SJCRH30 (cell line): ENCODE results near the gene SPATA7. TPM values are rescaled to one million over a fixed set of nuclear protein-coding genes. Genes with fewer than 3 reads are reported as not detected.
"Not testable (repeated sequence)": the region's sequence is repeated elsewhere in the genome, so short reads cannot be mapped to it uniquely, and the experiment has no call there.

ENCODE experiments used
- DNase-seq, 2 experiments: peaks; one replicate each; pipeline ENCODE4 v3.0.0-alpha.2; 2015 to 2020
- H3K27ac ChIP-seq: fragments of 250-450 bp; sonication (Bioruptor Pico); 2 replicates; pipeline ENCODE4 v1.5.1; 2020; ENCODE audit warnings: mild to moderate bottlenecking, moderate library complexity
- H3K27me3 ChIP-seq: fragments of 250-450 bp; sonication (Bioruptor Pico); 2 replicates; pipeline ENCODE4 v1.5.1; 2020; ENCODE audit warnings: mild to moderate bottlenecking, moderate library complexity
- H3K36me3 ChIP-seq: fragments of 250-450 bp; sonication (Bioruptor Pico); 2 replicates; pipeline ENCODE4 v1.5.1; 2020; ENCODE audit warnings: mild to moderate bottlenecking, moderate library complexity
- H3K4me1 ChIP-seq: fragments of 250-450 bp; sonication (Bioruptor Pico); 2 replicates; pipeline ENCODE4 v1.5.1; 2020; ENCODE audit warnings: mild to moderate bottlenecking, moderate library complexity
- H3K4me3 ChIP-seq: fragments of 250-450 bp; sonication (Bioruptor Pico); 2 replicates; pipeline ENCODE4 v1.5.1; 2020; ENCODE audit warnings: mild to moderate bottlenecking, moderate library complexity
- H3K9me3 ChIP-seq: fragments of 250-450 bp; sonication (Bioruptor Pico); replicated peaks from 2 replicates; pipeline ENCODE4 v1.5.1; 2020; ENCODE audit warnings: mild to moderate bottlenecking, moderate library complexity
- total RNA-seq: library from RNA; depleted of rRNA; stranded (reverse); fragments of >200 nt; shearing (Covaris generic); gene quantifications from 2 replicates; pipeline ENCODE4 v1.2.3, GENCODE V29; 2014

The SPATA7 gene
- total RNA-seq, 1 experiment from 2014 or later = 5.2 TPM

DNA sequence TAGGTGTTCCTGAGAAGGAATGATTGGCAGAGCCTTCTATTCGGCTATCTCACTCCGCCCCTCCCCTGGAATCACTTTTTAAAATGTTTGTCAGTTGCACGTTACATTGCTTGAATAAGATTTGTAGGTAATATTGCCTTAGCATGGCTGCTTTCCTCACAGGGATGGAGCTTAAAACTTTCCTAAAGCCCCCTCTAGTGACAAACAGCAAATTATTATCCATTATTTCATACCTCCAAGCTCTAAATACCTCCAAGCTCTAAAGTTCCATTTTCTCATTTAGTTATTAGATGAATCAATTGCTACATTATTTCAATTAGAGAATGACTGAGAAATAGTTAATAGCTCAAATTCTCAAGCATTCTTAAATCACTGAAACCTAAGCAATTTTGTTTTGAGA lies 5.1 kb upstream of the SPATA7 start:
- H3K27me3 ChIP-seq = no peaks in the 10 kb centered on the region
- peak in 1 of 2 experiments; percentile 31 for DNase-seq
- H3K36me3 ChIP-seq = no peaks in the 10 kb centered on the region
- H3K27ac ChIP-seq = no peak overlapping the region
- H3K4me3 ChIP-seq = no peak overlapping the region
- H3K4me1 ChIP-seq = no peaks in the 10 kb centered on the region
- 0 out of 2 replicates have a peak, but pooled peaks cover 5% of the 10 kb centered on the region for H3K9me3 ChIP-seq

DNA sequence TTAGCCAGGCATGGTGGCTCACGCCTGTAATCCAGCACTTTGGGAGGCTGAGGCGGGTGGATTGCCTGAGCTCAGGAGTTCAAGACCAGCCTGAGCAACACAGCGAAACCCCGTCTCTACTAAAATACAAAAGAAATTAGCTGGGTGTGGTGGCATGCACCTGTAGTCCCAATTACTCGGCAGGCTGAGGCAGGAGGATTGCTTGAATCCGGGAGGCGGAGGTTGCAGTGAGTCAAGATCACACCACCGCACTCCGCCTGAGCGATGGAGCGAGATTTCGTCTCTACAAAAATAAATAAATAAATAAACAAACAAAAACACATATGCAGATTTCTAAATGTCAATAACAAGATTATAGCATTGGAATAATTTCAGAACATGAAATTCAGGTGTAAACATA lies 3.8 kb upstream of the SPATA7 start:
- DNase-seq, H3K27ac ChIP-seq, H3K27me3 ChIP-seq, H3K4me3 ChIP-seq, H3K36me3 ChIP-seq, H3K9me3 ChIP-seq, H3K4me1 ChIP-seq: not testable (repeated sequence)

DNA sequence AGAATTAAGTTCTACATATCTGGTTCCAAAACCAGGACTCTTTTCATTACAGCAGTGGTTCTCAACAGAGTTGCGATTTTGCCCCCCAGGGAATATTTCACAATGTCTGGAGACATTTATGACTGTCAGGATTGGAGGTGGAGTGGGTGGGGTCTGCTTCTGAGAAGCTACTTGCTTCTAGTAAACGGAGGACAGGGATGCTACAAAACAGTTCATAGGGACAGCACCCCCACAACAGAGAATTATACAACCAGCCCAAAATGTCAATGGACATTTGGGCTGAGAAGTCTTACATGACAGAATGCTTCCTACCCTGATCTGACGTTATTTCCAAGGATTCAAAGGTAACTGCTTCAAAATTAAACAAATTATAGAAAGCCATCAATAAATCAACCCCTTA lies 739 bp upstream of the SPATA7 start:
- no peaks in the 10 kb centered on the region for H3K4me1 ChIP-seq
- H3K4me3 ChIP-seq = peak overlapping the region; percentile 71
- H3K27ac ChIP-seq = no peak overlapping the region
- no peaks in the 10 kb centered on the region for H3K9me3 ChIP-seq
- DNase-seq = peak in 1 of 2 experiments; percentile 7
- no peaks in the 10 kb centered on the region for H3K27me3 ChIP-seq
- no peaks in the 10 kb centered on the region for H3K36me3 ChIP-seq

DNA sequence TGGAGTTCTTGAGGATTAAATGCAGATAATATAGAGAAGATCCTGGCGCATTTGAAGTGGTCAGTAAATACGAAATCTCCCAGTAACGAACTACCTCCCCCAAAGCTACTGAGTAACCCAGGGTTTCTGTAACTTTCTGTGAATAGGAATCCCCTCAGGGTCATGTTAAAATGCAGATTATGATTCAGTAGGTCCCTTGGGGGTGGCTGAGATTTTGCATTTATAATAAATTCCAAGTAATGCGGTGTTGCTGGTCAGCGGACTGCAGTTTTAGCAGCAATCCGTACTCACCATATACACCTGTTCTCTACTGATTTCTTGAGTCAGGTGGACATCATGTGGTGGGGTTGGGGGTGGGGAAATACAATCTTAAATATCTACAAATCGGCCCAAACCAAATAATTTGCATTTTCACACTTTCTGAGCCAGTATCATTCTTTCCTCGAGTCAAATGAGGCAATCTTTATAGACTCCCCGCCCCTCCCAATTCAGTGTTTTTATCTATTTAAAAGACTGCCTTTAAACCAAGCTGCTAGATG lies 868 bp downstream of the SPATA7 start:
- DNase-seq = no peak
- Histone ChIP-seq H3K36me3 (no peaks in the 10 kb centered on the region), H3K27ac (peak overlapping the region; percentile 13; the same call in 1 of the 2 replicates), H3K4me3 (peak overlapping the region; percentile 71), H3K27me3 (no peaks in the 10 kb centered on the region), H3K4me1 (no peaks in the 10 kb centered on the region), H3K9me3 (no peaks in the 10 kb centered on the region)

DNA sequence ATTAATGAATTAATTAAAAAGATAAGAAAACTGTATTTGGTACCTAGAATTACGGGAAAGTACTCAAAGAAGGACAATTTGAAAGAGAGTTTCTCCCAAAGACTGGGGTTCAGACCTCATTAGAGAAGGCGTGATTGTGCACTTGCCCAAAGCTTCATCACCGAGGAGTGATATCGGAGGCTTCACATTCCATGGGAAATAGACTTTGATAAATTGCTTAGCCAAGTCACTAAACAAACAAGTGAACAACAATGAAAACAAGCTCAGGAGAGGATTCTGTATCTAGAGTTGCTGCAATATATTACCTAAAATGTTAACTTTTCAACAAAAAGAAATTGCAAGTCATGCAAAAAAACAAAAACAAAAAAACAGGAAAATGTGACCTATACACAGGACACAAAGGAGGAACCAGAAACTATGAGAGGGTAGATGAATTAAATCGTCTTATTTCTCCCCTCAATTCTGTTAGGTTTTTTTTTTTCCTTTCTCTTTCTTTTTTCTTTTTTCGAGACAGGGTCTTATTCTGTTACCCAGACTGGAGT lies 3.4 kb downstream of the SPATA7 start:
- Histone ChIP-seq H3K4me3 (no peak overlapping the region), H3K9me3 (no peaks in the 10 kb centered on the region), H3K36me3 (peaks cover 2% of the 10 kb centered on the region; the same call in 1 of the 2 replicates), H3K27ac (no peak overlapping the region), H3K4me1 (no peaks in the 10 kb centered on the region), H3K27me3 (no peaks in the 10 kb centered on the region)
- no peak for DNase-seq

DNA sequence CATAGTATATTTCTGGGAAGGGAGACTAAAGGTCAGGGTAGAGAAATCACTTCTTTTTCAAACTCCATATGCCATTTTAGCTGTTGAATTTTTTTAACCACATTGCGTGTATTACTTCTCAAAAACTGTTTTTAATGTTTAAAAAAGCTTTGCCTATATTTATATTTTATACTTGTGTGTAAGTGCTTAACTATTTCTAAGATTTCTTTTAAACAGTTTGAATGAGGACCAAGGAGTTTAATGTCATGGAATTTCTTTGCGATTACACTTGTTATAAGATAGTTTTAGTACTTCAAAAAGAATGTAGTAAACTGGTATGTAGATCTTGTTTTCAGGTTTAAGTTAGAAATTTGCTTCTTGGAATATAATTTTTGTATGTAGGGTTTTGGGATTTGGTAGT lies 7.2 kb downstream of the SPATA7 start:
- no peak for DNase-seq
- Histone ChIP-seq H3K36me3 (peaks cover 2% of the 10 kb centered on the region; the same call in 1 of the 2 replicates), H3K27me3 (no peaks in the 10 kb centered on the region), H3K27ac (no peak overlapping the region), H3K4me3 (no peak overlapping the region), H3K4me1 (no peaks in the 10 kb centered on the region), H3K9me3 (no peaks in the 10 kb centered on the region)

DNA sequence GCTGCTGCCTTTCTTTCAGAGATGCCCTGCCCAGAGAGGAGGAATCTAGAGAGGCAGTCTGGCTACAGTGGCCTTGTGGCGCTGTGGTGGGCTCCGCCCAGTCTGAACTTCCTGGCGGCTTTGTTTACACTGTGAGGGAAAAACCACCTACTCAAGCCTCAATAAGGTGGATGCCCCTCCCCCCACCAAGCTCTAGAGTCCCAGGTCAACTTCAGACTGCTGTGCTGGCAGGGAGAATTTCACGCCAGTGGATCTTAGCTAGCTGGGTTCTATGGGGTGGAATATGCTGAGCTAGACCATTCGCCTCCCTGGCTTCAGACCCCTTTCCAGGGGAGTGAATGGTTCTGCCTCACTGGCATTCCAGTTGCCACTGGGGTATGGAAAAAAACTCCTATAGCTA lies 25.6 kb downstream of the SPATA7 start:
- DNase-seq = no peak
- no peaks in the 10 kb centered on the region for H3K27me3 ChIP-seq
- H3K4me3 ChIP-seq = no peak overlapping the region
- H3K36me3 ChIP-seq = no peaks in the 10 kb centered on the region
- no peaks in the 10 kb centered on the region for H3K4me1 ChIP-seq
- H3K9me3 ChIP-seq = no peaks in the 10 kb centered on the region
- no peak overlapping the region for H3K27ac ChIP-seq

DNA sequence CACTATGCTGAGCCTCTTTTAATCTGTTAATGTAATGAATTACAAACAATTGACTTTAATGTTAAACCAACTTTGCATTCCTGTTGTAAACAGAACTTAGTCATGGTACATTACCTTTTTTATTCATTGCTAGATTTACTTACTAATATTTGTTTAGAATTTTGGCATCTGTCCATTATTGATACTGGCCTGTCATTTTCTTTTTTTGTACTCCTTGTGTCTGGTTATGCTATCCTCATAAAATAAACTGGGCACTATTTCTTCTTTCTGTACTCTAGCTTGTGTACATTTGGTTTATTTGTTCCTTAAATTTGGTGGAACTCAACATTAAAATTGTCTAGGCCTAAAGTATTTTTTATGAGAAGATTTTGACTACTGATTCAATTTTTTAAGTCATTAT lies 32.1 kb downstream of the SPATA7 start:
- DNase-seq = no peak
- Histone ChIP-seq H3K4me1 (no peaks in the 10 kb centered on the region), H3K27me3 (no peaks in the 10 kb centered on the region), H3K9me3 (no peaks in the 10 kb centered on the region), H3K4me3 (no peak overlapping the region), H3K27ac (no peak overlapping the region), H3K36me3 (no peaks in the 10 kb centered on the region)

DNA sequence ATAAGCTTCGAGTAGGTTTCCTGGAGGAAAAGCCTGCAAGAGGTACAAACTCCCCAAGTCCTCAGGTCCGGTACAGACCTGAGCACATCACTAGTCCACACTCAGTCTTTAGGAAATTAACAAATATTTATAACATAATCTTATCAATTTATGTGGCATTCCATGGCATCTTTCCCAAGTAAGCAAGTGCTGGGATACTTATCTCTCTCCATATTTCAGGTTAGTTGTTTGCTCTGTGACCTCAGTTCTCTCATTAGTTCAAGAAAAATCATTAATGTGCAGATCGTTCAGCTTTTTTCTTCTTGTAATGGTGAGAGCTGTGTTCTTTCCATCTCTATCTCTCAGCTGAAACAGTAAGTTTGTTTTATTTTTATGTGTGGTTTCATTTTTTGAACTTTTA lies 34.7 kb downstream of the SPATA7 start:
- no peak for DNase-seq
- no peaks in the 10 kb centered on the region for H3K27me3 ChIP-seq
- no peaks in the 10 kb centered on the region for H3K9me3 ChIP-seq
- H3K36me3 ChIP-seq = no peaks in the 10 kb centered on the region
- no peak overlapping the region for H3K4me3 ChIP-seq
- no peak overlapping the region for H3K27ac ChIP-seq
- no peaks in the 10 kb centered on the region for H3K4me1 ChIP-seq

DNA sequence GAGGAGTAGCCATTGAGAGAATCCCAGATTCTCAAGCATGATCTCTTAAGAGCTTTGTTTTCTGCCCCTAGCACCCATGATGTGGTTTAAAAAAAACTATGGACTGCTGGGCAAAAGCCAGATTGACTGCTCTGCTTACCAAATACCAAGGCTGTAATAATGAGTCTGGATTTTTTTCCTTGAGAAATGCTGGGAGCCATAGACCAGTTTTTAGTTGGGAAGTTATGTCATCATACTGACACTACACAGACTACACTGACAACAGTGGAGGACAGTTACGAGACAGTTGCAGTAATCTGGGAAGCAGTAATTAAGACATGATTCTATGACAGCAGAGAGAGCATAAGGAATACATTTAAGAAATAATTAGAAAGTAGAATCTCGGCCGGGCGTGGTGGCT lies 35.8 kb downstream of the SPATA7 start:
- Histone ChIP-seq H3K27me3 (no peaks in the 10 kb centered on the region), H3K4me3 (no peak overlapping the region), H3K36me3 (no peaks in the 10 kb centered on the region), H3K9me3 (no peaks in the 10 kb centered on the region), H3K4me1 (no peaks in the 10 kb centered on the region), H3K27ac (no peak overlapping the region)
- DNase-seq = no peak

DNA sequence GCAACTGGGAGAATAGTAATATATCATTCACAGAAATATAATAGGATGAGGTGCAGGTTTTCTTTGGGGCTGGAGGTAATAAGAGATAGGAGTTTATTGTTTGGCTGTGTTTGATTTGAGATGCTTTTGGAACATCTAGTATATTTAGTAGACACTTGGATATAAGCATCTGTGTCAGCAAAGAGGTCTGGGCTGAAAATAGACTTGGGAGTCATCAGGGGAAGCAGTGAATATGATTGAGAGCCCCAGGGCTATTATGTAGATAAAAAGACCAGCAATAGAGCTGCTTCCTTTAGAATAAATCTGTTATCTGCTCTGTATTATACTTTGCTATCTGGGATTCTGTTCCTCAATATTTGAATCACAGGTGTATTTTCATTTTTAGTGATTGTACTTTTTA lies 36.6 kb downstream of the SPATA7 start:
- Histone ChIP-seq H3K36me3 (no peaks in the 10 kb centered on the region), H3K27ac (no peak overlapping the region), H3K27me3 (no peaks in the 10 kb centered on the region), H3K9me3 (no peaks in the 10 kb centered on the region), H3K4me1 (no peaks in the 10 kb centered on the region), H3K4me3 (no peak overlapping the region)
- DNase-seq = no peak

DNA sequence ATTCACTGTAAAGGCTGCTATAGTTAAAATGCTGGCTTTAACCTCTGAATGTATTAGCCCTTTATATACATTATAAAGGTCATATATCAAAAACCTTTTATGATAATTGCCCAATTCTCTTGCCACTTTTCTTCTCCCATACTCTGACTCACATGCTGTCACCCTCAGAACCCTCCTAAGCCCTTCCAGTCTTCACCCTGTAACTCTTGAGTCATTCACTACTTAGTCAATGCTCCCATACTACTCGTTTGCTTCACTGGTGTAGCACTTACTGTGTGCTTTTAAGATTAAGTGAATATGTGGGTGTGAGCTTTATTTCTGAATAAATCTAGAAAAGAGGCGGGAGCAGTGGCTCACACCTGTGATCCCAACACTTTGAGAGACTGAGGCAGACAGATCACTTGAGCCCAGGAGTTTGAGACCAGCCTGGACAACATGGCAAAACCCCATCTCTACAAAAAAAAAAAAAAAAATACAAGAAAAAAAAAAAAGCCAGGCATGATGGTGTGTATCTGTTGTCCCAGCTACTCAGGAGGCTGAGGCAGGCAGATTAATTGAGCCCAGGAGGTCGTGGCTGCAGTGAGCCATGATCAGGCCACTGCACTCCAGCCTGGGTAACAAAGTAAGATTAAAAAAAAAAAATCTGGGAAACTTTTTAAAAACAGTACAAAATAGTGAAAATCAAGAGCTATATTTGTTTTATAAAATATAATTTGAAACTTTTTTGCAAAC lies 37.6 kb downstream of the SPATA7 start:
- no peaks in the 10 kb centered on the region for H3K9me3 ChIP-seq
- H3K4me3 ChIP-seq = no peak overlapping the region
- no peaks in the 10 kb centered on the region for H3K4me1 ChIP-seq
- no peak overlapping the region for H3K27ac ChIP-seq
- H3K36me3 ChIP-seq = no peaks in the 10 kb centered on the region
- no peak for DNase-seq
- no peaks in the 10 kb centered on the region for H3K27me3 ChIP-seq

DNA sequence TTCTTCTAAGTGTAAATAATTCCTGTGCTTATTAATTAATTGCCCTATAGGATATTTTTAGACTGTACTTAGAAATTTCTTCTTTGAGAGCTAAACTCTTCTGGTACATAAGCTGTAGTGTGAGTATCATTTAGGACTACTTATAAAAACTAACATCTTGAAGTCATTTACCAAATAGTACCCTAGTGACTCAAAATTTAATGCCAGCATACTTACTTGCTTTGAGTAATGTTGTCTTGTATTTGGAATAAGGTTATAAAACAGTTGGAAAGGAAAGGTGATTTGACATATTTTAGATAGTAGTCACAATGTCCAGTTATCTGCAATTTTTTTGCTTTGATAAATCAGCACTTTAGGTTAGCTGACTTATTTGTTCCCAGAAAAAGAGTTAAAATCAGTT lies 39.1 kb downstream of the SPATA7 start:
- Histone ChIP-seq H3K27me3 (no peaks in the 10 kb centered on the region), H3K27ac (no peak overlapping the region), H3K4me3 (no peak overlapping the region), H3K4me1 (no peaks in the 10 kb centered on the region), H3K36me3 (no peaks in the 10 kb centered on the region), H3K9me3 (no peaks in the 10 kb centered on the region)
- no peak for DNase-seq

DNA sequence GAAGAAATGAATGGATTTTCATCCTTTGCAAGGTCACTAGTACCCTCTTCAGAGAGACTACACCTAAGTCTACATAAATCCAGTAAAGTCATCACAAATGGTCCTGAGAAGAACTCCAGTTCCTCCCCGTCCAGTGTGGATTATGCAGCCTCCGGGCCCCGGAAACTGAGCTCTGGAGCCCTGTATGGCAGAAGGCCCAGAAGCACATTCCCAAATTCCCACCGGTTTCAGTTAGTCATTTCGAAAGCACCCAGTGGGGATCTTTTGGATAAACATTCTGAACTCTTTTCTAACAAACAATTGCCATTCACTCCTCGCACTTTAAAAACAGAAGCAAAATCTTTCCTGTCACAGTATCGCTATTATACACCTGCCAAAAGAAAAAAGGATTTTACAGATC lies 40.8 kb downstream of the SPATA7 start:
- no peaks in the 10 kb centered on the region for H3K27me3 ChIP-seq
- H3K36me3 ChIP-seq = no peaks in the 10 kb centered on the region
- H3K4me1 ChIP-seq = no peaks in the 10 kb centered on the region
- DNase-seq = no peak
- H3K27ac ChIP-seq = no peak overlapping the region
- no peak overlapping the region for H3K4me3 ChIP-seq
- no peaks in the 10 kb centered on the region for H3K9me3 ChIP-seq

DNA sequence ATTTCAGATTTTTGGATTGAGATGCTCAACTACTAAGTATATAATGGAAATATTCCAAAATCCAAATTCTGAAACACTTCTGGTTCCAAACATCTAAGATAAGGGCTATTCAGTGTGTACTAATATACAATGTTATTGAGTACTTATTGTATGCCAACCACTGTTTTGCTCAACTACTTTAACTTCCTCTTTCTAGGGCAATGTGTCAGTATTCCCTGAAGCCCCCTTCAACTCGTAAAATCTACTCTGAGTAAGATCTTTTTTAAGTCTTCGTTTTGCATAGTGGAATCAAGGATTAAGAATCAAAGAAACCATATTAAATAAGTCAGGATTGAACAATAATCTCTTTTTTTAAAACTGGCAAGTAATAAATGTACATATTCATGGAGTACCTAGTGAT lies 45.5 kb downstream of the SPATA7 start:
- Histone ChIP-seq H3K4me1 (no peaks in the 10 kb centered on the region), H3K9me3 (no peaks in the 10 kb centered on the region), H3K27me3 (no peaks in the 10 kb centered on the region), H3K4me3 (no peak overlapping the region), H3K27ac (no peak overlapping the region), H3K36me3 (no peaks in the 10 kb centered on the region)
- no peak for DNase-seq

DNA sequence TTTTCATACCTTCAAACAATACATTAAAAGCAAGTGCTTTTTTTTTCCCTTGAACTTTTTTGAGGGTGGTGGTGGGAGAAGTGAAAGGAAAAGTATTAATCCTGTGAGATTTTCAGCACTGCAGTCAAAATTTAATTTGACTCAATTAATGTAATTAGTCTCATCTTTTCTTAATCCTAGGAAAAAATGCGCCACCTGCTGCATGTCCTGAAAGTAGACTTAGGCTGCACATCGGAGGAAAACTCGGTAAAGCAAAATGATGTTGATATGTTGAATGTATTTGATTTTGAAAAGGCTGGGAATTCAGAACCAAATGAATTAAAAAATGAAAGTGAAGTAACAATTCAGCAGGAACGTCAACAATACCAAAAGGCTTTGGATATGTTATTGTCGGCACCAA lies 52.2 kb downstream of the SPATA7 start:
- H3K4me1 ChIP-seq = no peaks in the 10 kb centered on the region
- H3K36me3 ChIP-seq = no peaks in the 10 kb centered on the region
- no peaks in the 10 kb centered on the region for H3K9me3 ChIP-seq
- no peaks in the 10 kb centered on the region for H3K27me3 ChIP-seq
- H3K4me3 ChIP-seq = no peak overlapping the region
- H3K27ac ChIP-seq = no peak overlapping the region
- DNase-seq = no peak
